PC-3 (cell line): ENCODE measurements around the gene RASAL2. TPM values are rescaled to one million over a fixed set of nuclear protein-coding genes. Genes with fewer than 3 reads are reported as not detected.

Source experiments
- ATAC-seq: fragments of 200-7000 bp; cut with Tn5 transposase; 2 replicates; pipeline ENCODE4 v1.9.1; 2020; ENCODE audit warnings: mild to moderate bottlenecking, moderate library complexity
- BruUV-seq: library from RNA; stranded (reverse); fragments of 400-500 nt; replicated peaks from 2 replicates; lab custom pipeline; 2021; lab: Mats Ljungman, UMichigan
- CTCF ChIA-PET: fragments of 300-600 bp; sonication (Branson Sonifier 250); formaldehyde crosslinking; loops from one replicate; lab custom pipeline; 2022; ENCODE audit warnings: antibody characterized with exemption; lab: Charles Lee
- POLR2A ChIA-PET: fragments of 300-600 bp; sonication (Branson Sonifier 250); formaldehyde crosslinking; loops from one replicate; lab custom pipeline; 2022; ENCODE audit warnings: antibody characterized with exemption; ENCODE audit not compliant: unreplicated experiment; lab: Charles Lee
- DNase-seq: peaks from one replicate; pipeline ENCODE4 v3.0.0-alpha.2; 2015
- H2AFZ ChIP-seq: fragments of 300-600 bp; sonication (generic); 2 replicates; pipeline ENCODE4 v1.6.0; 2016; ENCODE audit warnings: antibody characterized with exemption, low read length
- H3F3A ChIP-seq: fragments of 300-600 bp; sonication (generic); one replicate; pipeline ENCODE4 v1.6.0; 2017; ENCODE audit warnings: antibody characterized with exemption, low read length, control low read depth, mild to moderate bottlenecking; ENCODE audit not compliant: unreplicated experiment
- H3K27ac ChIP-seq: fragments of 300-600 bp; sonication (generic); 2 replicates; pipeline ENCODE4 v1.5.1; 2016; ENCODE audit warnings: mild to moderate bottlenecking, low read length
- H3K27me3 ChIP-seq: fragments of 300-600 bp; sonication (generic); 2 replicates; pipeline ENCODE4 v1.6.1; 2016; ENCODE audit warnings: low read length, mixed read lengths
- H3K36me3 ChIP-seq: fragments of 300-600 bp; sonication (generic); 2 replicates; pipeline ENCODE4 v1.6.1; 2016; ENCODE audit warnings: low read depth, mixed run types, low read length, mixed read lengths
- H3K4me1 ChIP-seq: fragments of 300-600 bp; sonication (generic); 2 replicates; pipeline ENCODE4 v1.5.1; 2016; ENCODE audit warnings: low read length; ENCODE audit not compliant: insufficient read depth
- H3K4me2 ChIP-seq: fragments of 300-600 bp; sonication (generic); 2 replicates; pipeline ENCODE4 v1.6.0; 2016; ENCODE audit warnings: low read length
- H3K4me3 ChIP-seq: fragments of 300-600 bp; sonication (generic); 2 replicates; pipeline ENCODE4 v1.5.1; 2016; ENCODE audit warnings: mild to moderate bottlenecking, low read length, mixed read lengths
- H3K79me2 ChIP-seq: fragments of 300-600 bp; sonication (generic); 2 replicates; pipeline ENCODE4 v1.6.1; 2017; ENCODE audit warnings: low read length, mixed read lengths
- H3K9ac ChIP-seq: fragments of 300-600 bp; sonication (generic); 2 replicates; pipeline ENCODE4 v1.6.0; 2016; ENCODE audit warnings: mild to moderate bottlenecking, low read length
- H3K9me2 ChIP-seq: fragments of 300-600 bp; sonication (generic); replicated peaks from 2 replicates; pipeline ENCODE4 v1.6.1; 2016; ENCODE audit warnings: mixed run types, low read length, mixed read lengths
- H3K9me3 ChIP-seq: fragments of 300-600 bp; sonication (generic); 2 replicates; pipeline ENCODE4 v1.6.1; 2016; ENCODE audit warnings: low read length, mixed read lengths
- H4K20me1 ChIP-seq: fragments of 300-600 bp; sonication (generic); 2 replicates; pipeline ENCODE4 v1.6.1; 2016; ENCODE audit warnings: low read length, mixed read lengths
- EZH2 ChIP-seq: fragments of 300-600 bp; sonication (generic); IDR thresholded peaks from one replicate; pipeline ENCODE4 v1.6.1; 2017; ENCODE audit warnings: antibody characterized with exemption, mild to moderate bottlenecking, low read length; ENCODE audit not compliant: unreplicated experiment
- EZH2phosphoT487 ChIP-seq: fragments of 300-600 bp; sonication (generic); IDR thresholded peaks from 2 replicates; pipeline ENCODE4 v1.6.1; 2018; ENCODE audit warnings: mild to moderate bottlenecking, antibody characterized with exemption, low read length, borderline replicate concordance
- intact Hi-C: fragments of 100-400 bp; cut with micrococcal nuclease; formaldehyde crosslinking; loops from 2 replicates; pipeline ENCODE4 v1.9.0; 2023
- total RNA-seq: library from RNA; depleted of rRNA; stranded (reverse); fragments of >200 nt; gene quantifications from 2 replicates; pipeline ENCODE4 v1.2.3, GENCODE V29; 2014
- TF ChIP-seq, protein P1 (sequence below): fragments of 300-600 bp; sonication (generic); conservative IDR thresholded peaks from 2 replicates; pipeline ENCODE4 v1.5.1; 2017; ENCODE audit warnings: antibody characterized with exemption, low read depth, mild to moderate bottlenecking, low read length

RASAL2 gene
- total RNA-seq, 1 experiment from 2014 or later: 7.9 TPM

- POLR2A ChIA-PET: no interaction called here
Observed at GRCh38 chr1:178356299-178356698, 262.4 kb downstream of the RASAL2 start.

GRCh38 chr1:178358456-178358855 lies 264.6 kb downstream of the RASAL2 start:
- no peaks in the 10 kb centered on the region for H3F3A ChIP-seq
- no TSS peak for BruUV-seq
- ATAC-seq (no peak), DNase-seq (no peak)
- H4K20me1 ChIP-seq: no peaks in the 10 kb centered on the region
- H3K79me2 ChIP-seq: no peaks in the 10 kb centered on the region
- no peak overlapping the region for H2AFZ ChIP-seq
- H3K9me3 ChIP-seq: no peaks in the 10 kb centered on the region
- no peaks in the 10 kb centered on the region for H3K27me3 ChIP-seq
- ChIA-PET POLR2A (no interaction called here), CTCF (no interaction called here)
- H3K27ac ChIP-seq: no peak overlapping the region
- no peak overlapping the region for H3K4me2 ChIP-seq
- TF ChIP-seq, protein P1, sequence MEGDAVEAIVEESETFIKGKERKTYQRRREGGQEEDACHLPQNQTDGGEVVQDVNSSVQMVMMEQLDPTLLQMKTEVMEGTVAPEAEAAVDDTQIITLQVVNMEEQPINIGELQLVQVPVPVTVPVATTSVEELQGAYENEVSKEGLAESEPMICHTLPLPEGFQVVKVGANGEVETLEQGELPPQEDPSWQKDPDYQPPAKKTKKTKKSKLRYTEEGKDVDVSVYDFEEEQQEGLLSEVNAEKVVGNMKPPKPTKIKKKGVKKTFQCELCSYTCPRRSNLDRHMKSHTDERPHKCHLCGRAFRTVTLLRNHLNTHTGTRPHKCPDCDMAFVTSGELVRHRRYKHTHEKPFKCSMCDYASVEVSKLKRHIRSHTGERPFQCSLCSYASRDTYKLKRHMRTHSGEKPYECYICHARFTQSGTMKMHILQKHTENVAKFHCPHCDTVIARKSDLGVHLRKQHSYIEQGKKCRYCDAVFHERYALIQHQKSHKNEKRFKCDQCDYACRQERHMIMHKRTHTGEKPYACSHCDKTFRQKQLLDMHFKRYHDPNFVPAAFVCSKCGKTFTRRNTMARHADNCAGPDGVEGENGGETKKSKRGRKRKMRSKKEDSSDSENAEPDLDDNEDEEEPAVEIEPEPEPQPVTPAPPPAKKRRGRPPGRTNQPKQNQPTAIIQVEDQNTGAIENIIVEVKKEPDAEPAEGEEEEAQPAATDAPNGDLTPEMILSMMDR: no peak
- no peak for TF ChIP-seq EZH2
- no peak for TF ChIP-seq EZH2phosphoT487
- no peaks in the 10 kb centered on the region for H3K36me3 ChIP-seq
- no peaks in the 10 kb centered on the region for H3K4me1 ChIP-seq
- H3K4me3 ChIP-seq: no peak overlapping the region
- intact Hi-C loops: no loop called here
- H3K9ac ChIP-seq: no peak overlapping the region
- no peaks in the 10 kb centered on the region for H3K9me2 ChIP-seq

More at GRCh38 chr1:178356299-178356698, 262.4 kb downstream of the RASAL2 start:
- no peak overlapping the region for H3K4me3 ChIP-seq
- no peaks in the 10 kb centered on the region for H3K36me3 ChIP-seq
- intact Hi-C loops: no loop called here
- no peaks in the 10 kb centered on the region for H3K27me3 ChIP-seq
- no peaks in the 10 kb centered on the region for H3K4me1 ChIP-seq
- H3K79me2 ChIP-seq: no peaks in the 10 kb centered on the region
- H3K9me2 ChIP-seq: no peaks in the 10 kb centered on the region
- H3K9me3 ChIP-seq: no peaks in the 10 kb centered on the region
- CTCF ChIA-PET: interaction anchor here (0.7 kb wide), 1 partner anchor 15 kb away, joined by 4 read pairs; no protein-coding TSS in a partner anchor
- no peak overlapping the region for H2AFZ ChIP-seq
- H3K9ac ChIP-seq: no peak overlapping the region
- no peak for DNase-seq
- H3K27ac ChIP-seq: no peak overlapping the region
- no peak for TF ChIP-seq EZH2phosphoT487
- TF ChIP-seq, protein P1: no peak
- H4K20me1 ChIP-seq: no peaks in the 10 kb centered on the region
- no peak overlapping the region for H3K4me2 ChIP-seq
- no peak for ATAC-seq
- no TSS peak for BruUV-seq
- no peaks in the 10 kb centered on the region for H3F3A ChIP-seq

- Histone ChIP-seq H3K9me3 (no peaks in the 10 kb centered on the region), H3K27ac (no peak overlapping the region), H3K36me3 (no peaks in the 10 kb centered on the region), H3K4me1 (no peaks in the 10 kb centered on the region), H3K9me2 (no peaks in the 10 kb centered on the region), H3K79me2 (no peaks in the 10 kb centered on the region), H4K20me1 (no peaks in the 10 kb centered on the region), H3K4me3 (no peak overlapping the region), H3K27me3 (no peaks in the 10 kb centered on the region), H3F3A (no peaks in the 10 kb centered on the region), H2AFZ (no peak overlapping the region), H3K4me2 (no peak overlapping the region), H3K9ac (no peak overlapping the region)
- no peak for ATAC-seq
- no peak for DNase-seq
- no TSS peak for BruUV-seq
- ChIA-PET CTCF (no interaction called here), POLR2A (no interaction called here)
- TF ChIP-seq EZH2 (no peak), EZH2phosphoT487 (no peak)
- TF ChIP-seq, protein P1: no peak
- intact Hi-C loops: no loop called here
Observed at GRCh38 chr1:178360421-178360820, 266.5 kb downstream of the RASAL2 start.
